WTC11 (cell line): ENCODE results near the gene OR2T10. TPM values are rescaled to one million over a fixed set of nuclear protein-coding genes. Genes with fewer than 3 reads are reported as not detected.
"Not testable (repeated sequence)": the region's sequence is repeated elsewhere in the genome, so short reads cannot be mapped to it uniquely, and the experiment has no call there.

Experiments
- ATAC-seq: fragments of 200-7000 bp; cut with Tn5 transposase; 2 replicates; pipeline ENCODE4 v1.10.0; 2021; ENCODE audit warnings: mild to moderate bottlenecking, moderate library complexity
- Bru-seq: library from RNA; stranded (reverse); fragments of 400-500 nt; gene quantifications from one replicate; lab custom pipeline; 2021; lab: Mats Ljungman, UMichigan
- CTCF ChIA-PET: fragments of 300-600 bp; sonication (Branson Sonifier 250); formaldehyde crosslinking; loops from one replicate; lab custom pipeline; 2021; ENCODE audit warnings: antibody characterized with exemption; lab: Charles Lee
- POLR2A ChIA-PET: fragments of 350-600 bp; sonication (Branson Sonifier 250); formaldehyde crosslinking; loops from one replicate; lab custom pipeline; 2021; ENCODE audit warnings: antibody characterized with exemption; lab: Charles Lee
- DNase-seq: peaks from one replicate; pipeline ENCODE4 v3.0.0; 2021; ENCODE audit warnings: low spot score
- H3K27ac Mint-ChIP-seq: 2 replicates; pipeline ENCODE4 v1.8.0; 2021; ENCODE audit warnings: mixed read lengths
- H3K27me3 Mint-ChIP-seq: 2 replicates; pipeline ENCODE4 v1.8.0; 2021; ENCODE audit warnings: low read depth, mild to moderate bottlenecking, moderate library complexity, mixed read lengths
- H3K36me3 Mint-ChIP-seq: 2 replicates; pipeline ENCODE4 v1.8.0; 2021; ENCODE audit warnings: mixed read lengths
- H3K4me1 Mint-ChIP-seq: 2 replicates; pipeline ENCODE4 v1.8.0; 2022; ENCODE audit warnings: mixed read lengths
- H3K4me3 Mint-ChIP-seq: 2 replicates; pipeline ENCODE4 v1.8.0; 2021; ENCODE audit warnings: mild to moderate bottlenecking, moderate library complexity, mixed read lengths
- H3K9me3 Mint-ChIP-seq: 2 replicates; pipeline ENCODE4 v1.8.0; 2021; ENCODE audit warnings: mixed read lengths
- ATF2 ChIP-seq: sonication (generic); formaldehyde crosslinking; IDR thresholded peaks from 2 replicates; pipeline ENCODE4 v1.8.1; 2022; ENCODE audit warnings: low read depth, missing genetic modification reagents, borderline replicate concordance
- ATF3 ChIP-seq: sonication (generic); formaldehyde crosslinking; conservative IDR thresholded peaks from 2 replicates; pipeline ENCODE4 v1.8.1; 2022; ENCODE audit warnings: mild to moderate bottlenecking, missing genetic modification reagents
- ATF6 ChIP-seq: sonication (generic); formaldehyde crosslinking; IDR thresholded peaks from 2 replicates; pipeline ENCODE4 v1.8.1; 2023; ENCODE audit warnings: mild to moderate bottlenecking, missing genetic modification reagents
- CREM ChIP-seq: sonication (generic); formaldehyde crosslinking; IDR thresholded peaks from 2 replicates; pipeline ENCODE4 v1.8.1; 2022; ENCODE audit warnings: mild to moderate bottlenecking, missing genetic modification reagents, moderate library complexity
- E2F4 ChIP-seq: sonication (generic); formaldehyde crosslinking; IDR thresholded peaks from 2 replicates; pipeline ENCODE4 v1.8.1; 2022; ENCODE audit warnings: low read depth, mild to moderate bottlenecking, moderate library complexity, missing genetic modification reagents, borderline replicate concordance
- FOXJ3 ChIP-seq: sonication (generic); formaldehyde crosslinking; IDR thresholded peaks from 2 replicates; pipeline ENCODE4 v1.9.0; 2021; ENCODE audit warnings: missing genetic modification reagents, mild to moderate bottlenecking, borderline replicate concordance
- GTF2I ChIP-seq: fragments of 250-450 bp; sonication (Bioruptor Pico); conservative IDR thresholded peaks from 2 replicates; pipeline ENCODE4 v1.4.0; 2021; ENCODE audit warnings: mild to moderate bottlenecking
- HMGA2 ChIP-seq: fragments of 250-450 bp; sonication (Bioruptor Pico); IDR thresholded peaks from 2 replicates; pipeline ENCODE4 v1.4.0; 2021; ENCODE audit warnings: mild to moderate bottlenecking, moderate library complexity
- IRF2 ChIP-seq: sonication (generic); formaldehyde crosslinking; IDR thresholded peaks from 2 replicates; pipeline ENCODE4 v1.8.0; 2022; ENCODE audit warnings: low read depth, missing genetic modification reagents, borderline replicate concordance
- NFATC4 ChIP-seq: fragments of 250-450 bp; sonication (Bioruptor Pico); IDR thresholded peaks from 2 replicates; pipeline ENCODE4 v1.9.0; 2021; ENCODE audit warnings: mild to moderate bottlenecking
- RELA ChIP-seq: sonication (generic); formaldehyde crosslinking; IDR thresholded peaks from 2 replicates; pipeline ENCODE4 v1.8.1; 2022; ENCODE audit warnings: missing genetic modification reagents, mild to moderate bottlenecking, borderline replicate concordance
- SMAD3 ChIP-seq: sonication (generic); formaldehyde crosslinking; IDR thresholded peaks from 2 replicates; pipeline ENCODE4 v1.8.0; 2022; ENCODE audit warnings: missing genetic modification reagents, mild to moderate bottlenecking, borderline replicate concordance
- ZNF121 ChIP-seq: sonication (generic); formaldehyde crosslinking; IDR thresholded peaks from 2 replicates; pipeline ENCODE4 v1.8.0; 2023; ENCODE audit warnings: missing genetic modification reagents
- ZNF138 ChIP-seq: sonication (generic); formaldehyde crosslinking; conservative IDR thresholded peaks from 2 replicates; pipeline ENCODE4 v1.8.1; 2022; ENCODE audit warnings: mild to moderate bottlenecking, moderate library complexity, missing genetic modification reagents
- ZNF219 ChIP-seq: sonication (generic); formaldehyde crosslinking; IDR thresholded peaks from 2 replicates; pipeline ENCODE4 v1.8.0; 2023; ENCODE audit warnings: missing genetic modification reagents, mild to moderate bottlenecking, borderline replicate concordance
- ZNF281 ChIP-seq: sonication (generic); formaldehyde crosslinking; IDR thresholded peaks from 2 replicates; pipeline ENCODE4 v1.8.0; 2023; ENCODE audit warnings: mild to moderate bottlenecking, missing genetic modification reagents
- ZNF425 ChIP-seq: fragments of 250-450 bp; sonication (Bioruptor Pico); conservative IDR thresholded peaks from 2 replicates; pipeline ENCODE4 v1.9.0; 2021; ENCODE audit warnings: mild to moderate bottlenecking
- ZNF532 ChIP-seq: fragments of 250-450 bp; sonication (Bioruptor Pico); IDR thresholded peaks from 2 replicates; pipeline ENCODE4 v1.9.0; 2021; ENCODE audit warnings: mild to moderate bottlenecking, borderline replicate concordance
- ZSCAN18 ChIP-seq: fragments of 250-450 bp; sonication (Bioruptor Pico); IDR thresholded peaks from 2 replicates; pipeline ENCODE4 v2.1.2; 2022; ENCODE audit warnings: mild to moderate bottlenecking, moderate library complexity
- long read RNA-seq, 3 experiments: library from RNA in 1 of 3; library from capped mRNA in 1 of 3; library from polyadenylated mRNA in 1 of 3; unstranded in 2 of 3; stranded (forward) in 1 of 3; transcript quantifications; one replicate each; pipeline ENCODE4 v2.0.0, GENCODE V29; 2021
- total RNA-seq: library from RNA; stranded (reverse); gene quantifications from 3 replicates; pipeline ENCODE4 v1.2.3, GENCODE V29; 2021

Gene OR2T10
- total RNA-seq (not detected in 3 replicates), Bru-seq, nascent RNA (not detected)
- long read RNA-seq, experiment 1 = 0 reads
- long read RNA-seq, experiment 2 = 0 reads
- long read RNA-seq, experiment 3 = 0 reads

- peaks cover 75% of the 10 kb centered on the region for H3K9me3 Mint-ChIP-seq
- CTCF ChIA-PET = no interaction called here
- H3K4me3 Mint-ChIP-seq = no peak within 1 kb of the TSS
- no peak within 1 kb of the TSS for H3K27ac Mint-ChIP-seq
- TF ChIP-seq ZNF281 (CRISPR knock-in tag) (no peak), ZSCAN18 (no peak), ATF6 (no peak), IRF2 (CRISPR knock-in tag) (no peak), FOXJ3 (CRISPR knock-in tag) (no peak), ZNF121 (CRISPR knock-in tag) (no peak), CREM (CRISPR knock-in tag) (no peak), NFATC4 (CRISPR knock-in tag) (no peak), ATF2 (no peak), GTF2I (no peak), ZNF425 (CRISPR knock-in tag) (no peak), ZNF532 (CRISPR knock-in tag) (no peak), SMAD3 (CRISPR knock-in tag) (no peak), ZNF138 (CRISPR knock-in tag) (no peak), HMGA2 (no peak), ZNF219 (CRISPR knock-in tag) (no peak), E2F4 (no peak), RELA (no peak), ATF3 (CRISPR knock-in tag) (no peak)
- DNase-seq (no peak), ATAC-seq (no peak)
- H3K27me3 Mint-ChIP-seq = peaks cover 12% of the 10 kb centered on the region
- no peaks in the 10 kb centered on the region for H3K4me1 Mint-ChIP-seq
- H3K36me3 Mint-ChIP-seq = peaks cover 51% of the 10 kb centered on the region
- POLR2A ChIA-PET = no interaction called here
Observed at GRCh38 chr1:248597589-248597988, at the start of gene OR2T10. OR2T10 (minus strand) TSS chr1:248597700; CDS start chr1:248593768, 3,932 bp downstream.

- H3K4me1 Mint-ChIP-seq, POLR2A ChIA-PET, ATAC-seq, DNase-seq, H3K36me3 Mint-ChIP-seq, CTCF ChIA-PET, H3K4me3 Mint-ChIP-seq, H3K27me3 Mint-ChIP-seq, H3K27ac Mint-ChIP-seq: not testable (repeated sequence)
- peaks cover 14% of the 10 kb centered on the region for H3K9me3 Mint-ChIP-seq
Observed at GRCh38 chr1:248645178-248645577, 47.7 kb upstream of the OR2T10 start, which contains the start of gene OR2T35. OR2T35 (minus strand) TSS chr1:248645278; CDS start chr1:248639258, 6,020 bp downstream.
